Panc1 (cell line): ENCODE measurements around the gene PKD1L1. TPM values are rescaled to one million over a fixed set of nuclear protein-coding genes. Genes with fewer than 3 reads are reported as not detected.

ENCODE experiments used
- ATAC-seq: fragments of 200-7000 bp; cut with Tn5 transposase; 2 replicates; pipeline ENCODE4 v1.9.1; 2020; ENCODE audit warnings: mild to moderate bottlenecking, moderate library complexity
- BruUV-seq: library from RNA; stranded (reverse); fragments of 400-500 nt; replicated peaks from 2 replicates; lab custom pipeline; 2021; lab: Mats Ljungman, UMichigan
- CTCF ChIA-PET: fragments of 300-600 bp; sonication (Branson Sonifier 250); formaldehyde crosslinking; loops from one replicate; lab custom pipeline; 2022; ENCODE audit warnings: antibody characterized with exemption; lab: Charles Lee
- POLR2A ChIA-PET: fragments of 300-600 bp; sonication (Branson Sonifier 250); formaldehyde crosslinking; loops from one replicate; lab custom pipeline; 2022; ENCODE audit warnings: antibody characterized with exemption; lab: Charles Lee
- DNase-seq: peaks from one replicate; pipeline ENCODE4 v3.0.0-alpha.2; 2010; ENCODE audit warnings: low read depth, low spot score
- H3K27ac ChIP-seq: 2 replicates; pipeline ENCODE4 v1.5.1; 2011; ENCODE audit warnings: mild to moderate bottlenecking, low read length, inconsistent platforms
- H3K27me3 ChIP-seq: fragments of 200-500 bp; sonication (Bioruptor generic); 2 replicates; pipeline ENCODE4 v1.6.0; 2014; ENCODE audit warnings: low read length, inconsistent platforms; ENCODE audit not compliant: control insufficient read depth, insufficient read depth
- H3K36me3 ChIP-seq: fragments of 200-500 bp; sonication (Bioruptor generic); 2 replicates; pipeline ENCODE4 v1.5.1; 2014; ENCODE audit warnings: inconsistent platforms, mild to moderate bottlenecking, low read length, moderate library complexity; ENCODE audit not compliant: control insufficient read depth, insufficient read depth
- H3K4me1 ChIP-seq: 2 replicates; pipeline ENCODE4 v1.5.1; 2011; ENCODE audit warnings: inconsistent platforms, mild to moderate bottlenecking, low read length, moderate library complexity; ENCODE audit not compliant: control insufficient read depth, insufficient read depth
- H3K4me3 ChIP-seq, 2 experiments: 2 replicates each; pipeline ENCODE4 v1.5.1; 2011 to 2012; ENCODE audit warnings: low read depth in 2 of 2, low read length in 2 of 2, mild to moderate bottlenecking in 2 of 2, inconsistent platforms in 1 of 2, moderate library complexity in 1 of 2
- H3K9me3 ChIP-seq: fragments of 200-500 bp; sonication (Bioruptor generic); 2 replicates; pipeline ENCODE4 v1.5.1; 2014; ENCODE audit warnings: low read depth, mild to moderate bottlenecking, inconsistent platforms, low read length, moderate library complexity; ENCODE audit not compliant: control insufficient read depth, insufficient read depth
- POLR2AphosphoS5 ChIP-seq: IDR thresholded peaks from 2 replicates; pipeline ENCODE4 v1.6.1; 2012; ENCODE audit warnings: mild to moderate bottlenecking, low read depth, low read length, moderate library complexity
- REST ChIP-seq, 2 experiments: IDR thresholded peaks; 2 replicates each; pipeline ENCODE4 v1.6.1; 2011 to 2012; ENCODE audit warnings: low read depth in 2 of 2, control low read depth in 1 of 2, low read length in 1 of 2, mild to moderate bottlenecking in 1 of 2, moderate library complexity in 1 of 2; ENCODE audit not compliant: insufficient read depth in 1 of 2
- SIN3A ChIP-seq: IDR thresholded peaks from 2 replicates; pipeline ENCODE4 v1.6.1; 2012; ENCODE audit warnings: low read depth, mild to moderate bottlenecking, low read length, moderate library complexity, borderline replicate concordance; ENCODE audit not compliant: insufficient read depth
- TCF7L2 ChIP-seq: IDR thresholded peaks from 2 replicates; pipeline ENCODE4 v1.6.1; 2011; ENCODE audit warnings: mild to moderate bottlenecking, low read depth, low read length, inconsistent platforms
- in situ Hi-C: cut with HindIII; loops from 2 replicates; pipeline ENCODE4 v1.10.0; 2016; ENCODE audit warnings: low sequenced_read_pairs, low pct_unique_long_range_greater_than_20kb
- intact Hi-C: fragments of 100-400 bp; cut with micrococcal nuclease; formaldehyde crosslinking; loops from one replicate; pipeline ENCODE4 v1.10.0; 2022; ENCODE audit not compliant: unreplicated experiment
- total RNA-seq: library from RNA; stranded (reverse); gene quantifications from one replicate; pipeline ENCODE4 v1.2.1, GENCODE V29; 2021; ENCODE audit not compliant: unreplicated experiment
- TF ChIP-seq, protein P1 (sequence below): fragments of 450-650 bp; IDR thresholded peaks from 2 replicates; pipeline ENCODE4 v1.5.1; 2017; ENCODE audit warnings: mild to moderate bottlenecking

PKD1L1 gene
- total RNA-seq, 1 experiment from 2014 or later = 2.2 TPM

DNA sequence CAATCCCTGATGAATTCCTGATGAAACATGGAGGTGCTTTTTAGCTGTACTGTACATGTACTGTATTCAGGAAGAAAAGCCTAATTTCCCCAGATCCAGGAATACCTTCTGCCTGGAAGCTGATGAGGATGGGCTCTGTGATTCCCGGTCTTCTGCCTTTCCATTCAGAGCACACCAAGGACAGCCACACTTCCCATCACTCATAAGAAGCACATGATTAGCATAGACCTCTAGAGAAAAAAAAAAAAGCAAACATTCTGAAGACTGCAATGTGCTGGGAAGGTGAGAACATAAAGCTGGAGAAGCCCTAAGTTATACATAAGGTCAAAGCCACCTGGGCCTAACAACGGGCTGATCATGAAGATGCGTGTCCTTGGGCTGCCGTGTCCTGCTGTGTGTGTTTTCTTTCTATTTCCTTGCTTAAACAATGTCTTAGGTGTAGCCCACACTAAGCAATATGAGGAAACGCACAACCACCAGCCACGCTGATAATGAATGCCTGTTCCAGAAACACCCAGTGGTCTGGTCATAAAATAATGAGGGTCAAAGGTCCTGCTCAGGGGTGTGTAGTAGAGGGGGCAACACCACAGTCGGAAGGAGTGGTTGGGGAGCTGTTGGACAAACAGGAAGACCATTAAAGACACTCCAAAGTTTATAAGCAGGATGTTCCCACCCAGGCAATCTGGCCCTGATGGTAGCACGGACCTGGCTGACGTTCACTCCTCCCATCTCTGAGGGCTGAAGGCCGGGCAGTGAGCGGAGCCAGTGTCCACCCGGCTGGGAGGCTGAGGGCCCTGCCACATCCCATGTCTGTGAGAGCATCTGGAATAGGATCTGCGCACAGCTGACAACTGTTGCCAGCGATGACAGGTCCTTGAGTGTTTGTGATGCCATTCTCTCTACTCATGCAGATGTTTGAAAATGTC, 7.9 kb downstream of the PKD1L1 start:
- intact Hi-C loops = no loop called here
- no peak for DNase-seq
- H3K4me3 ChIP-seq = no peak overlapping the region
- peak overlapping the region; percentile 83 for H3K27ac ChIP-seq
- H3K9me3 ChIP-seq = no peaks in the 10 kb centered on the region
- H3K27me3 ChIP-seq = no peaks in the 10 kb centered on the region
- POLR2A ChIA-PET = interaction anchor here (0.5 kb wide), 1 partner anchor 121 kb away, joined by 11 read pairs; no protein-coding TSS in a partner anchor
- BruUV-seq = no TSS peak
- ATAC-seq = no peak
- TF ChIP-seq, protein P1, sequence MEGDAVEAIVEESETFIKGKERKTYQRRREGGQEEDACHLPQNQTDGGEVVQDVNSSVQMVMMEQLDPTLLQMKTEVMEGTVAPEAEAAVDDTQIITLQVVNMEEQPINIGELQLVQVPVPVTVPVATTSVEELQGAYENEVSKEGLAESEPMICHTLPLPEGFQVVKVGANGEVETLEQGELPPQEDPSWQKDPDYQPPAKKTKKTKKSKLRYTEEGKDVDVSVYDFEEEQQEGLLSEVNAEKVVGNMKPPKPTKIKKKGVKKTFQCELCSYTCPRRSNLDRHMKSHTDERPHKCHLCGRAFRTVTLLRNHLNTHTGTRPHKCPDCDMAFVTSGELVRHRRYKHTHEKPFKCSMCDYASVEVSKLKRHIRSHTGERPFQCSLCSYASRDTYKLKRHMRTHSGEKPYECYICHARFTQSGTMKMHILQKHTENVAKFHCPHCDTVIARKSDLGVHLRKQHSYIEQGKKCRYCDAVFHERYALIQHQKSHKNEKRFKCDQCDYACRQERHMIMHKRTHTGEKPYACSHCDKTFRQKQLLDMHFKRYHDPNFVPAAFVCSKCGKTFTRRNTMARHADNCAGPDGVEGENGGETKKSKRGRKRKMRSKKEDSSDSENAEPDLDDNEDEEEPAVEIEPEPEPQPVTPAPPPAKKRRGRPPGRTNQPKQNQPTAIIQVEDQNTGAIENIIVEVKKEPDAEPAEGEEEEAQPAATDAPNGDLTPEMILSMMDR = no peak
- no peak for TF ChIP-seq REST (IDR thresholded peaks at IDR 0.05; ENCODE audit: insufficient read depth in 1 of 2, low read depth in 2 of 2, low read length in 1 of 2)
- no peak for TF ChIP-seq SIN3A
- TF ChIP-seq TCF7L2 = no peak
- no peak for TF ChIP-seq POLR2AphosphoS5
- CTCF ChIA-PET = interaction anchor here (1.5 kb wide), 1 partner anchor 88 kb away, joined by 3 read pairs; no protein-coding TSS in a partner anchor
- no peaks in the 10 kb centered on the region for H3K36me3 ChIP-seq
- in situ Hi-C loops = no loop called here
- peaks cover 59% of the 10 kb centered on the region for H3K4me1 ChIP-seq

DNA sequence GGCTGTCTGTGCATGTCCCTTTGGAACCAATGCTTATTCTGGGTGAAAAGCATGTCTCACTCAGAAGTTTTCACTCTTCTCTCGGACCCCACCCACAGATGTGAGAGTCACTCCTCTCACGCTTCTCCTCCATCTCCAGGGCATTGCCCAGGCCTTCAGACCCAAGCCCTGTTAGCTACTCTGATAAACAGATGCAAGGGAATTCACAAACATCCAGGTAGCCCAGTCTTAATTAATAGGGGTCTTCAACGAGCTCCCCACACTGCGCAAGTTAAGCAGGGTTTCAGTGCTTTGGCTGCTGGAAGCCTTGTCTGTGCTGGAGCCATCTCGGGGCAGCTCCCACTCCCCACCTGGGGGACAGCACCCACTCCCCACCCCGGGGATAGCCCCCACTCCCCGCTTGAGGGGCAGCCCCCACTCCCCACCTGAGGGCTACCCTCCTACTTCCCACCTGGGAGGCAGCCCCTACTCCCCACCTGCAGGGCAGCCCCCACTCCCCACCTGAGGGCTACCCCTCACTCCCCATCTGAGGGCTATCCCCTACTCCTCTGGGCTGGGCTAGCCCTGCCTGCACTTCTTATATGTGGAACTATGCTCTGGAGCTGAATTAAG, 8.7 kb downstream of the PKD1L1 start:
- no peaks in the 10 kb centered on the region for H3K36me3 ChIP-seq
- CTCF ChIA-PET = interaction anchor here (0.6 to 1.5 kb wide), 3 partner anchors 87 to 673 kb away, joined by 3 read pairs; no protein-coding TSS in a partner anchor
- H3K27ac ChIP-seq = peak overlapping the region; percentile 86
- intact Hi-C loops (loop anchor here (5.0 kb wide), 1 partner anchor 87 kb away; no protein-coding TSS in a partner anchor), in situ Hi-C loops (no loop called here)
- no TSS peak for BruUV-seq
- peaks cover 53% of the 10 kb centered on the region for H3K4me1 ChIP-seq
- no peaks in the 10 kb centered on the region for H3K27me3 ChIP-seq
- no peak overlapping the region for H3K4me3 ChIP-seq
- POLR2A ChIA-PET = interaction anchor here (0.7 kb wide), 1 partner anchor 361 kb away, joined by 3 read pairs; no protein-coding TSS in a partner anchor
- H3K9me3 ChIP-seq = no peaks in the 10 kb centered on the region
- ATAC-seq (no peak), DNase-seq (no peak)
- TF ChIP-seq POLR2AphosphoS5 (no peak), REST (IDR thresholded peaks at IDR 0.05; ENCODE audit: insufficient read depth in 1 of 2, low read depth in 2 of 2, low read length in 1 of 2) (no peak), TCF7L2 (no peak), SIN3A (no peak)
- TF ChIP-seq, protein P1 = no peak
